ENCODE measurements around the gene CPNE8. TPM values are rescaled to one million over a fixed set of nuclear protein-coding genes. Genes with fewer than 3 reads are reported as not detected.

Gene CPNE8
- total RNA-seq, 1 donor from 2014 or later = 14.8 TPM

GRCh38 chr12:38895446-38895845 is 9.9 kb downstream of the CPNE8 start:
- no peak for DNase-seq (ENCODE audit: low spot score)

- DNase-seq (ENCODE audit: low spot score) = no peak
Observed at GRCh38 chr12:38892976-38893375, 12.4 kb downstream of the CPNE8 start.

GRCh38 chr12:38892087-38892786 is 13.2 kb downstream of the CPNE8 start:
- peak; percentile 77 for DNase-seq (ENCODE audit: low spot score)

- DNase-seq (ENCODE audit: low spot score) = no peak
Observed at GRCh38 chr12:38890102-38890855, 15.1 kb downstream of the CPNE8 start.

- DNase-seq (ENCODE audit: low spot score) = no peak
Observed at GRCh38 chr12:38889297-38889815, 16.0 kb downstream of the CPNE8 start.

GRCh38 chr12:38887770-38888169 is 17.6 kb downstream of the CPNE8 start:
- no peak for DNase-seq (ENCODE audit: low spot score)

GRCh38 chr12:38886931-38887330 is 18.5 kb downstream of the CPNE8 start:
- no peak for DNase-seq (ENCODE audit: low spot score)

- DNase-seq (ENCODE audit: low spot score) = peak; percentile 43
Observed at GRCh38 chr12:38886064-38886463, 19.3 kb downstream of the CPNE8 start.

GRCh38 chr12:38884666-38885065 is 20.7 kb downstream of the CPNE8 start:
- no peak for DNase-seq (ENCODE audit: low spot score)

GRCh38 chr12:38883629-38884134 is 21.7 kb downstream of the CPNE8 start:
- DNase-seq (ENCODE audit: low spot score) = no peak

GRCh38 chr12:38880288-38880687 is 25.1 kb downstream of the CPNE8 start:
- no peak for DNase-seq (ENCODE audit: low spot score)

GRCh38 chr12:38878986-38879385 is 26.4 kb downstream of the CPNE8 start:
- no peak for DNase-seq (ENCODE audit: low spot score)

GRCh38 chr12:38878333-38878705 is 27.1 kb downstream of the CPNE8 start:
- no peak for DNase-seq (ENCODE audit: low spot score)

- no peak for DNase-seq (ENCODE audit: low spot score)
Observed at GRCh38 chr12:38875586-38876228, 29.7 kb downstream of the CPNE8 start.

- no peak for DNase-seq (ENCODE audit: low spot score)
Observed at GRCh38 chr12:38872561-38872960, 32.8 kb downstream of the CPNE8 start.

GRCh38 chr12:38872156-38872555 is 33.2 kb downstream of the CPNE8 start:
- DNase-seq (ENCODE audit: low spot score) = no peak

- no peak for DNase-seq (ENCODE audit: low spot score)
Observed at GRCh38 chr12:38869036-38869435, 36.4 kb downstream of the CPNE8 start.

- DNase-seq (ENCODE audit: low spot score) = no peak
Observed at GRCh38 chr12:38850461-38850860, 54.9 kb downstream of the CPNE8 start.

GRCh38 chr12:38847247-38847646 is 58.1 kb downstream of the CPNE8 start:
- no peak for DNase-seq (ENCODE audit: low spot score)

GRCh38 chr12:38844267-38844666 is 61.1 kb downstream of the CPNE8 start:
- no peak for DNase-seq (ENCODE audit: low spot score)

- no peak for DNase-seq (ENCODE audit: low spot score)
Observed at GRCh38 chr12:38838056-38838850, 67.1 kb downstream of the CPNE8 start.

- DNase-seq (ENCODE audit: low spot score) = no peak
Observed at GRCh38 chr12:38831715-38832114, 73.7 kb downstream of the CPNE8 start.

All from mucosa of gallbladder (tissue), 1 donor.